Measurements from ENCODE around the gene CSMD2. TPM values are rescaled to one million over a fixed set of nuclear protein-coding genes. Genes with fewer than 3 reads are reported as not detected.
"Not testable (repeated sequence)": the region's sequence is repeated elsewhere in the genome, so short reads cannot be mapped to it uniquely, and the experiment has no call there.

CSMD2 gene
- polyA plus RNA-seq, 5 donors: 0.11 to 0.38 (median 0.22) TPM

DNA sequence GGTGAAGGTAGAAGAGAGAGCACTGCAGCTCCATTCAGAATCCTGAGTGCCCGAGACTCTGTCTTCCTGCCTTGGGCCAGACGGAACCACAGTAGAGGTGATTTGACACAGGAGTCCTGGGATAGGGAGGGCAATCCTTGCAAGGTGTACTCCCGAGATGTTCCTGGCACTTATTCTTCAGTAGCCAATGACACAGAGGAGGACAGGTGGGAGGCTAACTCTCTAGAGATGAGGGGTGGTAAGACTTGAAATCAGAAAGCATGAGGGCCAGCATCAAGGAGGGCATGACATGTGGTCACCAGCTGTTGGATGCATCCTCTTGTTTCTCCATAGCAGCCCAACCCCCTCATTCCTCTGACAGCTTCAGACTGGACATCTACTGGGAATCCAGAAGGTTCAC, 56.3 kb downstream of the CSMD2 start:
- no peak for DNase-seq

DNA sequence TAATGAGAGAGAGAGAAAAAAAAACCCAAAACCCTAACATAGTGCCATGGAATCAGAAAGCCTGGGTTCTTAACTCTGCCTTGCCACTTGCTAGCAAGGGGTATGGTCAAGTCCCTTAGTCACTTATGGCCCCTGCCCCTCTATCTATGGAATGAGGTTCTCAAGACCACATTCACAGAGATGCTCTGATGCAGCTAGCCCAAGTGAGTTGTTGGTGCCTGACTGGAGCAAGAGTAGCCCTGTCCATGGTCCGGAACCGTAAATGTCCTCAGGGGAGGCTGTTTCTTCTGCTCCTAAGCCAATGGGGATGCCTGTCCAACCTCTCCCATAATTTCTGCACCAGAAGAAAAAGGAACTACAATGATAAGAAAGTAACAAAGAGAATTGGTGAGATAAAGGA, 56.8 kb downstream of the CSMD2 start:
- no peak for DNase-seq

DNA sequence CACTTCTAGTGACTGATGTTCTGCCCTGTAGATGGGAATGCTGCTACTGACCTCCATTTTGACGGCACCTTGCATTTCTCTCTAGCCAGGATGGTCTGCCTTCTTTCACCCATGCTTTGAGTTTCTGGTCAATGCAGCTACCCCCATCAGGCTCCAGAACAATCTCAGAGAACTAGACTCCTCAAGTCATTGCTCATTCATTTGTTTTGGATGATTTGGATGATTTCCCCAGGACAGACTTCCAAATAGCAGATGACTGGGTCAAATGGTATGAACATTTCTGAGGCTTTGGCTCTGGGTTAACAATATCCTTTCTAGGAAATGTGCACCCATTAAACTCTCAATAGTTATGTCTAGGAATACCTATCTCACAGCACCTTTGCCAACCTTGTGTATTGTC, 63.9 kb downstream of the CSMD2 start:
- DNase-seq: no peak

DNA sequence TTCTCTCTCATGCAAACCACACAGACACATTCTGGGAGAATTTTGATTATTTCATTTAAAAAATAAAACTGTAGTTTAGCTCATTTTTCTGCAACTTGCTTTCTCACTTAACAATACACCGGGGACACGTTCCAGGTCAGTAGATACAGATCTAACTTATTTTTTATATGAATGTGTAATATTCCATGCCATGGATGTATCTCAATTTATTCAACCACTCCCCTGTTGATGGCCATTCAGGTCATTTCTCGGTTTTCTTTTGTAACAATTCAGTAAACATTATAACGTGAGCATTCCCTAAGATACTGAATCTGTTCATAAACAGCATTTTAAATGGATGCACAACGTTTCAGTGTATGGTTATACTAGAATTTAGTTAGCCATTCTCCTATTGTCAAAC, 64.7 kb downstream of the CSMD2 start:
- DNase-seq: no peak

DNA sequence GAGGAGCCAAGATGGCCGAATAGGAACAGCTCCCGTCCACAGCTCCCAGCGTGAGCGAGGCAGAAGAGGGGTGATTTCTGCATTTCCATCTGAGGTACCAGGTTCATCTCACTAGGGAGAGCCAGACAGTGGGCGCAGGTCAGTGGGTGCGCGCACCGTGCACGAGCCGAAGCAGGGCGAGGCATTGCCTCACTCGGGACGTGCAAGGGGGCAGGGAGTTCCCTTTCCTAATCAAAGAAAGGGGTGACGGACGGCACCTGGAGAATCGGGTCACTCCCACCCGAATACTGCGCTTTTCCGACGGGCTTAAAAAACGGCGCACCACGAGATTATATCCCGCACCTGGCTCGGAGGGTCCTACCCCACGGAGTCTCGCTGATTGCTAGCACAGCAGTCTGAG, 72.6 kb downstream of the CSMD2 start:
- DNase-seq: not testable (repeated sequence)

DNA sequence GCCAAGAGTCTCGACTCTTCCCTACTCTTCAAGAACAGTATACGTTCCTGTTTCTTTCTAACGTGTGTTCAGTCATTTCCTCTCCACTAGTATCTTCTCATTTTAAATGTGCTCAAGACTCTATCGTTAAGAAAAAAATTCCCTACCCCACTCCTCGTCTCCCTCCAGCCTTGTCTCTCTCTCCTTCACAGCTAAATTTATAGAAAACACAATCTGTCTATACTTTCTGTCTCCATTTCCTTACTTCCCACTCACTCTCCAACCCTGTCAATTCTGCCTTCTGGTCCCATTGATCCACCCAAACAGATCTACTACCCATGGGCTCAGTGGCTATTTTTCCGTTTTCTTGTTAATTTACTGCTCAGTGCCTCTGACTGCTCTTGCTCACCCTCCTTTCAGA, 75.3 kb downstream of the CSMD2 start:
- no peak for DNase-seq

DNA sequence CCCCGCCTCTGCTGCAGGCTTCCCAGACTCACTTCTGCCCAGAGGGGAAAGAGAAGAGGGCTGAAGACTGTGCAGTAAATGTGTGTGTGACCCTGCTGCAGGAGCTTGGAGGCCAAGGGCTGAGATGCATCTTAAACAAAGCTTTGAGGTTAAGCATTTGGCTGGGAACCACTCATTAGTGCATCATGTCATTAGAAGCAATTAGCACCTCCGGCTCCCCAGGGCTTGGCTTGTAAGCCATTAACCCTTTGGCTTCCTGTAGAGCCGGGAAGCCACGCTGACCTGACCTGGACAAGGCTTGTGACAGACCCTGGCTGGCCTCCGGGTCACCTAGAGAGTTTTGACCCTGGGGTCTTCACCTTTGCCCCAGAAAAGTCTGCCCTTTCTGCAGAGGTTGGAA, 77.0 kb downstream of the CSMD2 start:
- no peak for DNase-seq

DNA sequence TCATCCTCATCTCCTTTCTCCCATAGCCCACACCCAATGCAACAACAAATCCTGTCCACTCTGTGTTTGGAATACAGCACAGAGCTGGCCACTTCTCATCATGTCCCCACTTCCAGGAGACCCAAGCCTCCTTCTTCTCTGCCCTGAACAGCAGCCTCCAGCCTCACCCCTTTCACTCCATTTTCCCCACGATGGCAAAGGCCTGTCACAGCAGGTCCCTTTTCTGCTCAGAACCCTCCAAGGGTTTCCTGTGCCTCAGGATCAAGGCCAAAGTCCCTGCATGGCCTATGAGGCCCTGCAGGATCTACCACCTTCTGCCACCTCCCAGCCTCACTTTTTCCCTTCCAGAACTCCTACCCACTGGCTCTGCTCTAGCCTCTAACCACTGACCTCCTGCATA, 78.5 kb downstream of the CSMD2 start:
- DNase-seq: no peak

DNA sequence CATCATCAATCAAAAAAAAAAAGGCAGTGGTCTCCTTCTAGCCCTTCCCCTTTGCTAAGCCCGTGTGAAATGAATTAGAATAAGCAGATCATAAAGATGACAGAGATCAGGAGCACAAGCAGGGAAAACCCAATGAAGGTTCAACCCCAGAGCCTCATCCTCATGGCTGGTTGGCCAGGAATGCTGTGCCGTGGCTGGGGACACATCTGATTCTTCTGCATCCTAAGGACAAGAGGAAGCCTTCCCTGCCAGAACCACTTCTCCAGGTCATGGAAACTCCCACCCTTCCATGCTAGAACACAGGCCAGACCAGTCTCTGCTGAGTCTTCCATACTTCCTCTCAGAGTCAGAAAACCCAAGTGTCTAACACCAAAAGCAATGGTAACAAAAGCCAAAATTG, 81.1 kb downstream of the CSMD2 start:
- no peak for DNase-seq

DNA sequence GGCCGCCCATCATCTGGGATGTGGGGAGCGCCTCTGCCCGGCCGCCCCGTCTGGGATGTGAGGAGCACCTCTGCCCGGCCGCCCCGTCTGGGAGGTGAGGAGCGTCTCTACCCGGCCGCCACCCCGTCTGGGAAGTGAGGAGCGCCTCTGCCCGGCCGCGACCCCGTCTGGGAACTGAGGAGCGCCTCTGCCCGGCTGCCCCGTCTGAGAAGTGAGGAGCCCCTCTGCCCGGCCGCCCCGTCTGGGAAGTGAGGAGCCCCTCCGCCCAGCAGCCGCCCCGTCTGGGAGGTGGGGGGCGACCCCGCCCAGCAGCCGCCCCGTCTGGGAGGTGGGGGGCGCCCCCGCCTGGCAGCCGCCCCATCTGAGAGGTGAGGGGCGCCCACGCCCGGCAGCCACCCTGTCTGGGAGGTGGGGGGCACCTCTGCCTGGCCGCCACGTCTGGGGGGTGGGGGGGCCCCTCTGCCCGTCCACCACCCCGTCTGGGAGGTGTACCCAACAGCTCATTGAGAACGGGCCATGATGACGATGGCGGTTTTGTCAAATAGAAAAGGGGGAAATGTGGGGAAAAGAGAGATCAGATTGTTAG, 82.9 kb downstream of the CSMD2 start:
- not testable (repeated sequence) for DNase-seq

DNA sequence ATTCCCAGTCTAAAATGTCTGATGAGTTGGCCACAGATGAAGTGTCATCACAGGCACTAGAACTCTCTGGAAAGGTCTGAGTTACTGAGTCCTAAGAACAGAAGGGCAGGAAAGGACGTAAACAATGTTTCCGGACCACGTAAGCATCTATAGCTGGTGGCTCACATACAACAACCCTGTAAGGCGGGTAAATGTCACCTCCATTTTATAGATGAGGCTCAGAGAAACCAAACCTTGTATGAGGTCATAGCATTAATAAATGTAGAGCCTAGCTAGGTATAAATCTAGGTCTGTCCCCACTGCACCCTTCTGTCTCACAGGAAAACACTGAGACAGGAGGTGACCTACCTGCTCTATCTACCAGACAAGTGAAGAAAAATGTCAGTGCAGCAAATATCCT, 86.6 kb downstream of the CSMD2 start:
- no peak for DNase-seq

DNA sequence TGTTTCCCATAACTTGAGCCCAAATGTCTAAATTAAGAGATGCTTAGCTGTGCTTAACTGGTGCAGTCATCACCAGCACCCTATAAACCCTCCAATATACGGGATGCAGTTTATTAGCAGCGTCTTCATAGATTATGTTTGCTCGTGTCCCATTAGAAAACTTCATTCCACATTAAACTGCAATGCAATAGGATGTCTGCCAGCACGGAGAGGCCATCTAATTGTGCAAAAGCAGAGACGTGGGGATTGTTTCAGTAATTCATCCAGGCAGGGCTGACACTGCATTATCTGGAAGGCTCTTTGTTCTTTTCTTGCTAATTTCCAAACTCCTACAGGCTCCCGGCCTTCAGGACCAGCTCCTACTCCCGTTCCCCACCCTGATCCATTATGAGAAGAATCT, 89.5 kb downstream of the CSMD2 start:
- no peak for DNase-seq

DNA sequence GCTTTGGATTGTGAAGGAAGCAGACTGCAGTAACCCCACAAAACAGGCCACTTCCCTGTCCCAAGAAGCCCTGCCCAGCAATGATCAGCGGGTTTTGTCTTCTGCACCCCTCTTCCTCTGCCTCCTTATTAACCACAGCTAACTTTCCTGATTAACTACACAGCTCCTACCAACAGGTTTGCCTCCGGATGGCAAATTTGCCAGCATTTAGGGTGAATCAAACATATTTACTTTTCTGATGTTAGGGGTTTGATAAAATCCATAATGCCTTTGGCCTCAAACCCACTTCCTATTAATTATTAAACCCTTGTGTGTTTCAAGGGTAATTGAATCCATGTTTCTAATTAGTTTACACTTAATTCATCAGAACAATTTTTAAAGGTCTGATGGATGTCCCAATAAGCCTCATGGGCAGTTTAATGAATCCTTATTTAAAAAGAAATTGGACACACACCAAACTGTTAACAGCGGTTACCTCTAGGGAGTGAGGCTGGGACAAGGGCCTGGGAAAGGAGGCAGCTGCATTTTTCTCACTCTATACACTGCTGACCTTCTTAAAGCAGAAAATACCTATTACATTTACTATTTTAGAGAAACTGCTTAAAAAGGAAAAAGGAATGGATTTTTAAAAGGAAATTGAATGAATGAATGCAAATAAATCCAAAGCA, 91.9 kb downstream of the CSMD2 start:
- DNase-seq: no peak

DNA sequence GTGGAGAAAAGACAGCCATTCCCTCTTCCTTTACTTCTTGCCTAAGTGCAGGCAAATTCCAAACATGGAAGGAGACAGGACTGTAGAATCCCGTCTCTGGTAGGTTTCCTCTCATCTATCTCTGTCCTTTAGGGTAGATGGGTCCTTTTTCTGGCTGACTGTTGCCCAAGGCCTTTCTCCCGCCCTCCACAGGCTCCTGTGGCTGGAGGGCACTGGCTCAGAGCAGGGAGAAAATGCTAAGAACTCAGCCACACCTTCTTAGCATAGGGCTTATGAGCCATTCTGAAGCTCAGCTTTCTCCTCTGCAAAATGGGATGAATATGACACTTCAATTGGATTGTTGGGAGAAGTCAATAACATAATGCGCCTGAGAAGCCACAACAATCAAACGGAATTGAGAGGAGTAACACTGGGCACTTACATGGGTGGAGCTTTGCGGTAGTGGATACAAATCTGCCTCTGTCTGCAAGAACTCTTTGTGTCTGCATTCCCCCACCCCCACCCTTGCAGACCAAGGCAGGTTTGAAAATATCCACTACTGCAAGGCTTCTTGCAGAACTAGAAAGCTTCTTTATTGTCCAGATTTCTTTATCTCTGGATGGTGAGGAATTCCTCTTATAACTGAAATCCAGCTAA, 94.7 kb downstream of the CSMD2 start:
- DNase-seq: no peak

DNA sequence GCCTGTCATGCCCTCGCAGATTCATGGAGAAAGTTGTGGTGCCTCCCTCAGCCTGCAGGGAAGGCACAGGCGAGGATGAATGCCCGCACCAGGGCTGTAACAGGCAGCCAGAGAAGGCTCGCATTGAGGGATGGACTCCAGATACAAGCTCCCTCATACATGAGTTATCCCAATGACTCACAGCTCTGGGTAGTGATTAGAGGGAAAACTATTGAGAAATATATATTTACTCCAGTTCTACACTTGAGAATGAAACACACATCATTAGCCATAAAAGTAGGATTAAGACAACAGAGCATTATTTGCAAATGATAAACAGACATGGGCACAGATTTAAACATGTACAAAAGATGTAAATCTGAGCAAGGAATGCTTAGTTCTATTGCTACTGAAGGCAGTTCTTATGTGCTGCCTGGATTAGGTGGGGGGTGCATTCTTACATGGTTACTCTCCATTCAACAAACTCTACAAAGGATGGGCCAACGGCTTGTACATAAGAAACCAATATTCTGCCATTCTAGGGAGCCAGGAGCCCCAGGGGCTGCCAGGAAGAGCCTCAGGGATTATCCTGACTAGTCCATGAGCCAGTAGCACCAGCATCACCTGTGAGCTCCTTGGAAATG, 97.9 kb downstream of the CSMD2 start:
- DNase-seq: no peak

DNA sequence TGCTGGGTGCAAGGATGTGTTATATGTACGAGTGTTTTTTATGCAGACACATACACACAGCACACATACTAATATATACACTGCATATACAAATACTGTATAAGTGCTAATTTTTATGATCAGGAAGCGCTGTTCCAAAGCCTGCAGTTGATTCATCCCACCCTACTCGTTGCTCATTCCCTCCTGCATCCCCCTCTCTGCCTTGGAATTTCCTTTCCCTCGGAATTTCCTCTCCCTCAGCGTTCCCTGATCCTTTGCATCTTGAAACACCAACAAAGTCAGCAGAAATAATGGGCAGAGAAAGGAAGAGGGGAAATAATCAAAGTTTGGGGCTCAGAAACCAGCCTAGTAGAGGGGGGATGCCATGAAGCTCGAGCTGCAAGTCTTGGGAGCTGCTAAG, 98.9 kb downstream of the CSMD2 start:
- DNase-seq: no peak

DNA sequence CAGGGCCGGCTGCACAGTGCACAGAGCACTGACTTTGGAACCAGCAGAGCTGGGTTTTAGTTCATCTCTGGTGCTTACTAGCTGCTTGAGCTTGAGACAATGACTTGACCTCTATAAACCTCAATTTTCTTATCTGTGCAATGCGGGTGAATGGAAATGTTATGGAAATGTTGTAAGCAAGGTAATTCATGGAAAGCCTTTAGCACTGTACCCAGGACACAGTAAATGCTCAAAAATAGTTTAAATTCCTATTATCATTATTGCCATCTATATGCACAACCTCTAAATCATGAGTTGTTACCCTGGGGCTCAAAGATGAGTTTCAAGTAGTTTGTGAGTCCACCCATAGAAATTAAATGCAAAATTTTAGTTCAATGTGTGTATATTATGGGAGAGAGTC, 99.5 kb downstream of the CSMD2 start:
- DNase-seq: no peak

DNA sequence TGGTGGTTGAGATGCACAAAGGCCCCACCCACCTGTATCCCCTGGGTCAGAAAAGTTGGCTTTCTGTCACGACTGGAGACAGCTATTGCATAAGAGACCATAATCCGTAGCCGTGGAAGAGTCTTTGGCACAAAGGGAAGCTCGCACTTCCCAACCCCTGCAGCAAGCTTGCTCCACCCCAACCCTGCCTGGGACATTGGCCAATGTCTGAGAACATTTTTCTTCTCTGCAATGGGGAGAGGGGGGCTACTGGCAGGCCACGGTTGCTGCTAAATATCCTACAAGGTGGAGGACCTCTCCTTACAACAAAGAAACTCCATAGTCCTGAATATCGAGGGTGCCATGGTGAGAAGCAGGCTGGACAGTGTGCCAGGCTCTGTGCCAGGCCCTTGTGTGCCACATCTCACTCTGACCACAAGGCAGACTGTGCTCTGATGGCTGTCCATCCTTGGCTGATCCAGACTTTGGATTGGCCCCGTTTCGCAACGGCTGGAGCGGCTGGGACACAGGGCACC, 104.1 kb downstream of the CSMD2 start:
- DNase-seq: no peak

DNA sequence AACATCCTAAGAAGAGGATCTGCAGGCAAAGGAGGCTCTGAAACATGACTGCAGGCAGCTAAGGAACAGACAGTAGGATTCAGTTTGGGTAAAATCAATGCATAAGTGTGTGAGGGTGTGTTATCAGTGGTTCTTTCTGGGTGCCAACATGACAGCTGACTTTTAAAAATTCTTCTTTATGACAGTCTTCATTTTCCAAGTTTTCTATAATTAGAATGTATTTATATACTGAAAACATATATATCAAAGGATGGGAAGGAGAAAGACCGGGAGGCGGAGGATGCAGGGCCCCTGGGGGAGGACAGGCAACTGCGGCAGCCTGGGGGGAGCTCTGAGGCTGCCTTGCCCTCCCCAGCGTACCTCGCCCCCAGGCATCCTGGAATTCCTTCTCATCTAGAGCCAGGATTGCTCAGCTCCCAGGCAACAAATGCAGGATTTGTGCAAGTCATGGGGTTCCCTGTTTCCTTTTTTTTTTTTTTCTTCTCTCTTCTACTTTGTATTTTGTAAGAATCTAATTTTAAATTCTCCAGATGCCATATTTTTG, 104.8 kb downstream of the CSMD2 start:
- DNase-seq: no peak

DNA sequence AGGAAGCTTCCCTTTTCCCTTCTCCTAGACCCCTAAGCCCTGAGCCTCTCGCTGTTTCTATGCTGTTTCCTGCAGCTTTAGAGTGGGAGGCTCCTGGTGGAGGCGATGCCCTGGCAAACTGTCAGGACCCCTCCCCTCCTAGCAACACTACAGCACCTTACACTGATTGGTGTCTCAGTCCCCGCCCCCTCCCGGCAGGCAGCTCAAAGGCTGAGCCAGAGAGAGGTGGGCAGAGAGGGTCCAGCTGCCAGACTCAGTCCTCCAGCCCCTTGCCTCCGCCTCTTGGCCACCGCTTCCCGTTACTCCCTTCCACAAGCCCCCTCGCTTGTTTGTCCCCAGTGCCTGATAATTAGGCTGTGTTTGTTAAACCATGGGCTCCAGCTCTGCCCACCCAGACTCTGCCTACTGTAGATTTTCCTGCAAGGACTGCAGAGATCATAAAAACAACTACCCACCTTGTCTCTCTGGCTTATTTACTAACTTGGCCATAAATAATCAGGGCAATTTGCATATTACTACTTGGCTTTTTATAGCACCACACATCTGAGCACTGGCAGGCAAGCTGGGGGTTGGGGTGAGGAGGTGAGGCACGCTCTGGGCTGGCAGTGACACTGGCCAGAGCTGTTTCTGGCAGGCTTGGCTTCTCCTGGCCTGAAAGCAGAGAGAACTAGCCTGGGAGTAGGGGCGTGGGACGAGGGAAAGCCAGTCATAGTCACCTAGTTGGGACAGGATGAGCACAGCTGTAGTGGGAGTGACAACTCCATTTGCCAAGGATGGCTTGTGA, 107.5 kb downstream of the CSMD2 start:
- no peak for DNase-seq

DNA sequence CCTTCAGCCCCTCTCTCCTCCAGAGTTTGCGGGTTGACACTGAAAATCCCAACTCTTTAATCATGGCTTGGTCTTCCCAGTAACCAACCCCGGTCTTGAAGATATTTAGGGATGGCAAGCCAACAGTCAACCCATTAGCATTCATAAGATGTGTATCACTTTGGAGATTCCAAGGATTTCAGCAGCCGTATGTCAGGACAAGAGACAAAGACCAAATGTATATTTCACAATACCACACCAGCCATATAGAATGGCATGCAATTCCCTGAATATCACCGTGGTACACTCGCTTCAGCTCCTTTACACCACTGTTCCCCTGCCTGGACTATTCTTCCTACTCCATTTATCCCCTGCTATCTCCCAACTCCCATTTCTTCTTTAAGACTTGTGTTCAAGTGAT, 109.2 kb downstream of the CSMD2 start:
- no peak for DNase-seq

DNA sequence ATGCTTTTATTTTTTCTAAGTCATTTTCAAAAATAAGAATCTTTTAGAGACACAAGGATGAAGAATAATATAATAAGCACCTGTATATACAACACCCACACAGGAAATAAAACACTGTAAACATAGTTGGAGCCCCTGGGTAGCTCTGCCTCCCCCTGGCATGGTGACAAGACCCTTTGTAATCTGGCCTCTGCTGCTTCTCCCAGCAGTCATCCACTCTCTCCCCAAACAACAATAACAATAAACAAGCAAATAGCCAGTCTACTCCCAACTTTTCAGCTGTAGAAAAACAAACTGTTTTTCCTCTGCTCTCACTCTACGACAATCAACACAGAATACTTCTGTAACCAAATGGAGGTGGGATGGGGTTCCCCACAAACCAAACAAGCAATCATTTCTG, 110.1 kb downstream of the CSMD2 start:
- no peak for DNase-seq

Measured in right lung (tissue), 5 donors.